NB4 (cell line): Measurements from ENCODE around the gene KRTDAP.

Experiments
- POLR2A ChIP-seq: IDR thresholded peaks from 2 replicates; pipeline ENCODE4 v1.6.1; 2011; ENCODE audit warnings: mild to moderate bottlenecking; ENCODE audit not compliant: insufficient read length; ENCODE audit errors: extremely low read depth
- TF ChIP-seq, protein P1 (sequence below): IDR thresholded peaks from one replicate; pipeline ENCODE4 v1.5.1; 2012; ENCODE audit warnings: low read depth, low read length

DNA sequence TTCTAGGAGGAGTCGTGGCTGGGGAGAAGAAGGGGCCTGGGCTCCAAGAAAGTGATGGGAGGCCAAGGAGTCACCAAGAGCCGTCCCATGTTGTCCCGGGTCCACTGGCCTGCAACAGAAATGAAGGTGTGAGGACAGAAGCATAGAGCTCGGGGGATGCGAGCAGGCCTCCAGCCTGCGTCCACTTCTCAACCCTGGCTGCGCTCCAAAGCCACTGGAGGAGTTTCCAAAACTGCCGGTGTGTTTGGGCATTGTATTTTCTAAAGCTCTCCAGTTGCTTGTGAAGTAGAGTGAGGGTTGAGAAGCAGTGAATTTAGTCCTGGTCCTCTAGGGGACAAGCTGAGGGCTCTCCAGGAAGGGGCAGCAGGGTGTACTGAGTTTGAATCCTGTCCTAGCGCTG is 29.2 kb downstream of the KRTDAP start:
- TF ChIP-seq, protein P1, sequence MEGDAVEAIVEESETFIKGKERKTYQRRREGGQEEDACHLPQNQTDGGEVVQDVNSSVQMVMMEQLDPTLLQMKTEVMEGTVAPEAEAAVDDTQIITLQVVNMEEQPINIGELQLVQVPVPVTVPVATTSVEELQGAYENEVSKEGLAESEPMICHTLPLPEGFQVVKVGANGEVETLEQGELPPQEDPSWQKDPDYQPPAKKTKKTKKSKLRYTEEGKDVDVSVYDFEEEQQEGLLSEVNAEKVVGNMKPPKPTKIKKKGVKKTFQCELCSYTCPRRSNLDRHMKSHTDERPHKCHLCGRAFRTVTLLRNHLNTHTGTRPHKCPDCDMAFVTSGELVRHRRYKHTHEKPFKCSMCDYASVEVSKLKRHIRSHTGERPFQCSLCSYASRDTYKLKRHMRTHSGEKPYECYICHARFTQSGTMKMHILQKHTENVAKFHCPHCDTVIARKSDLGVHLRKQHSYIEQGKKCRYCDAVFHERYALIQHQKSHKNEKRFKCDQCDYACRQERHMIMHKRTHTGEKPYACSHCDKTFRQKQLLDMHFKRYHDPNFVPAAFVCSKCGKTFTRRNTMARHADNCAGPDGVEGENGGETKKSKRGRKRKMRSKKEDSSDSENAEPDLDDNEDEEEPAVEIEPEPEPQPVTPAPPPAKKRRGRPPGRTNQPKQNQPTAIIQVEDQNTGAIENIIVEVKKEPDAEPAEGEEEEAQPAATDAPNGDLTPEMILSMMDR, result no peak
- no peak for TF ChIP-seq POLR2A
